ENCODE results near the gene SLC7A5. TPM values are rescaled to one million over a fixed set of nuclear protein-coding genes. Genes with fewer than 3 reads are reported as not detected.

The SLC7A5 gene
- total and polyA plus RNA-seq, 8 donors: 1.1 to 54.7 (median 4.4) TPM

GRCh38 chr16:87801679-87802259, 67.5 kb downstream of the SLC7A5 start:
- no peak for TF ChIP-seq CTCF (IDR thresholded peaks at IDR 0.05)
- no peaks in the 10 kb centered on the region for H3K36me3 ChIP-seq
- intact Hi-C loops (cut with DNase I): no loop called here
- no peaks in the 10 kb centered on the region for H3K9me3 ChIP-seq
- FAIRE-seq: no peak
- no peak overlapping the region for H3K4me3 ChIP-seq
- 88 to 92% methylated on average over 16 of the region's 16 CpGs for WGBS, 2 donors
- H3K27me3 ChIP-seq: no peaks in the 10 kb centered on the region
- ATAC-seq: no peak
- no peak overlapping the region for H3K27ac ChIP-seq
- peaks cover 0 to 6% (median 0%) of the 10 kb centered on the region in 3 donors for H3K4me1 ChIP-seq
- DNase-seq: no peak

GRCh38 chr16:87800497-87800896, 68.8 kb downstream of the SLC7A5 start:
- no peak for DNase-seq
- no peak for FAIRE-seq
- TF ChIP-seq CTCF (IDR thresholded peaks at IDR 0.05): no peak
- no peak for ATAC-seq
- H3K4me3 ChIP-seq: no peak overlapping the region
- no peaks in the 10 kb centered on the region for H3K36me3 ChIP-seq
- H3K27ac ChIP-seq: no peak overlapping the region
- intact Hi-C loops (cut with DNase I): no loop called here
- no peaks in the 10 kb centered on the region for H3K27me3 ChIP-seq
- no peaks in the 10 kb centered on the region for H3K4me1 ChIP-seq
- H3K9me3 ChIP-seq: no peaks in the 10 kb centered on the region
- WGBS, 2 donors: 90 to 91% methylated on average over 6 of the region's 6 CpGs

- H3K27me3 ChIP-seq: no peaks in the 10 kb centered on the region
- no peak for TF ChIP-seq CTCF (IDR thresholded peaks at IDR 0.05)
- no peak for DNase-seq
- no peaks in the 10 kb centered on the region for H3K36me3 ChIP-seq
- ATAC-seq: no peak
- WGBS, 2 donors: 79 to 86% methylated on average over 12 of the region's 12 CpGs
- intact Hi-C loops (cut with DNase I): no loop called here
- no peak overlapping the region for H3K4me3 ChIP-seq
- H3K9me3 ChIP-seq: no peaks in the 10 kb centered on the region
- no peaks in the 10 kb centered on the region for H3K4me1 ChIP-seq
- no peak for FAIRE-seq
- H3K27ac ChIP-seq: no peak overlapping the region
Observed at GRCh38 chr16:87795336-87795735, 74.0 kb downstream of the SLC7A5 start.

GRCh38 chr16:87794485-87795078, 74.7 kb downstream of the SLC7A5 start:
- no peak for ATAC-seq
- no peaks in the 10 kb centered on the region for H3K4me1 ChIP-seq
- H3K27ac ChIP-seq: no peak overlapping the region
- intact Hi-C loops (cut with DNase I): no loop called here
- H3K36me3 ChIP-seq: no peaks in the 10 kb centered on the region
- 84 to 90% methylated on average over 14 of the region's 14 CpGs for WGBS, 2 donors
- FAIRE-seq: no peak
- no peak for TF ChIP-seq CTCF (IDR thresholded peaks at IDR 0.05)
- no peaks in the 10 kb centered on the region for H3K27me3 ChIP-seq
- no peaks in the 10 kb centered on the region for H3K9me3 ChIP-seq
- DNase-seq: no peak
- H3K4me3 ChIP-seq: no peak overlapping the region

- Histone ChIP-seq H3K9me3 (no peaks in the 10 kb centered on the region), H3K36me3 (no peaks in the 10 kb centered on the region), H3K4me1 (no peaks in the 10 kb centered on the region), H3K4me3 (no peak overlapping the region), H3K27me3 (no peaks in the 10 kb centered on the region), H3K27ac (no peak overlapping the region)
- 65 to 71% methylated on average over 7 of the region's 7 CpGs for WGBS, 2 donors
- ATAC-seq (peak in 1 of 4 donors; percentile 28), DNase-seq (no peak), FAIRE-seq (no peak)
- intact Hi-C loops (cut with DNase I): no loop called here
- no peak for TF ChIP-seq CTCF (IDR thresholded peaks at IDR 0.05)
Observed at GRCh38 chr16:87792205-87792565, 77.1 kb downstream of the SLC7A5 start.

Data from pancreas (tissue), 10 donors.